ENCODE results near the gene TRIM46. TPM values are rescaled to one million over a fixed set of nuclear protein-coding genes. Genes with fewer than 3 reads are reported as not detected.

Gene TRIM46
- total and polyA plus RNA-seq, 2 of the 13 experiments (the other 11 are each of a cell fraction or from before 2014, with no cell fraction given) = 0.04 to 0.09 TPM

DNA sequence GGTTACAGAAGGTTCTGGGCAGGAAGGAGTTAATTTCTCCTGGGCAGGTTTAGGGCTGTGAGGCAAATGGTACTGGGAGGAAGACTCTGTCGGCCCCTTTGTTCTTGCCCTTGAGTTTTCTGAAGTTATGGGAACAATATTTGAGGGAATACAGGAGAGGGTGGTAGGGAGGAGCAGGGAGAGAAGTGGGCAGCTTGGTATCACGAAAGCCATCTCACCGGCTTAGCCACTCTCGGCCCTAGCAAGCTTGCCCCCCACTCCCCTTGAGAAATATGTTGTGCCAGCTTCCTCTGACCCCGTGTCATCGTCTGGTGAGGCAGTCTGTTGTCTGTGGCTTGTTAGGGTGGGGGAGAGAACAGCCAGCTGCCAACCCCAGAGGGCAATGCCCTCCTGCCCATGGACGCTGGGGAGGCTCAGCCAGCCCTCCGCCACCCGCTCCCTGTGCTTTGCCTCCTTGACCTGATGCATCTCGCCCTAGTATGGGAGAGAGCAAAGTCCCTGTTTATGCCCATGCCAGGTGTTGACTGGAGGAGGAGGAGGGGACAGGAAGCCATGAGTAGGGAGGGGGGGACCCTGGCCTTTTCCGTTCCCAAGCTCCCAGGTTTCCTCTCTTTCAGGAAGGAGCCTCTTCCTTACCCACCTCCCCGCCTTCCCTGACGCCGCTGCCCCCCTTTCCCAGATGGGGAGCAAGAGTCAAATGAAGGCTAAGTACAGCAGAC lies 44.7 kb upstream of the TRIM46 start (continued):
- TF ChIP-seq RCOR2 (CRISPR knock-in tag; IDR thresholded peaks at IDR 0.05) (peak; percentile 38; the same call in 1 of the 2 replicates), GATA4 (IDR thresholded peaks at IDR 0.05; ENCODE audit: borderline replicate concordance, low read depth) (peak; percentile 64; the same call in 1 of the 2 replicates), SUZ12 (IDR thresholded peaks at IDR 0.05; ENCODE audit: low read depth, low read length) (no peak), ZSCAN20 (CRISPR knock-in tag; IDR thresholded peaks at IDR 0.05; ENCODE audit: borderline replicate concordance) (no peak), RXRA (CRISPR knock-in tag; IDR thresholded peaks at IDR 0.05) (peak; percentile 88), TMF1 (CRISPR knock-in tag; IDR thresholded peaks at IDR 0.05; ENCODE audit: low read depth) (peak; percentile 39; the same call in 1 of the 2 replicates), ZNF556 (CRISPR knock-in tag; IDR thresholded peaks at IDR 0.05; ENCODE audit: borderline replicate concordance) (0 out of 2 replicates have a peak, but pooled peaks have one; percentile 47), TBL1XR1 (IDR thresholded peaks at IDR 0.05; ENCODE audit: borderline replicate concordance, low read length, partially characterized antibody) (no peak), ZC3H4 (CRISPR knock-in tag; IDR thresholded peaks at IDR 0.05; ENCODE audit: borderline replicate concordance) (peak; percentile 91; the same call in 1 of the 2 replicates), LCORL (IDR thresholded peaks at IDR 0.05) (no peak), LCORL (CRISPR knock-in tag; IDR thresholded peaks at IDR 0.05) (peak; percentile 74; the same call in 1 of the 2 replicates), ZBTB38 (CRISPR knock-in tag; IDR thresholded peaks at IDR 0.05) (0 out of 2 replicates have a peak, but pooled peaks have one; percentile 45), ZNF781 (CRISPR knock-in tag; IDR thresholded peaks at IDR 0.05; ENCODE audit: borderline replicate concordance, not compliant biosample characterization) (peak; percentile 89), NFKBIZ (CRISPR knock-in tag; IDR thresholded peaks at IDR 0.05) (no peak; the same call in 1 of the 2 replicates), NFYC (CRISPR knock-in tag; IDR thresholded peaks at IDR 0.05) (no peak), NCOA2 (CRISPR knock-in tag; IDR thresholded peaks at IDR 0.05) (peak; percentile 78), FOXA3 (CRISPR knock-in tag; IDR thresholded peaks at IDR 0.05) (peak; percentile 92), ZNF703 (CRISPR knock-in tag; IDR thresholded peaks at IDR 0.05; ENCODE audit: borderline replicate concordance) (0 out of 2 replicates have a peak, but pooled peaks have one; percentile 52), ZNF713 (CRISPR knock-in tag; IDR thresholded peaks at IDR 0.05) (peak; percentile 94; the same call in 1 of the 2 replicates), RERE (CRISPR knock-in tag; IDR thresholded peaks at IDR 0.05; ENCODE audit: low read depth) (peak; percentile 74)
- TF ChIP-seq, protein P1, sequence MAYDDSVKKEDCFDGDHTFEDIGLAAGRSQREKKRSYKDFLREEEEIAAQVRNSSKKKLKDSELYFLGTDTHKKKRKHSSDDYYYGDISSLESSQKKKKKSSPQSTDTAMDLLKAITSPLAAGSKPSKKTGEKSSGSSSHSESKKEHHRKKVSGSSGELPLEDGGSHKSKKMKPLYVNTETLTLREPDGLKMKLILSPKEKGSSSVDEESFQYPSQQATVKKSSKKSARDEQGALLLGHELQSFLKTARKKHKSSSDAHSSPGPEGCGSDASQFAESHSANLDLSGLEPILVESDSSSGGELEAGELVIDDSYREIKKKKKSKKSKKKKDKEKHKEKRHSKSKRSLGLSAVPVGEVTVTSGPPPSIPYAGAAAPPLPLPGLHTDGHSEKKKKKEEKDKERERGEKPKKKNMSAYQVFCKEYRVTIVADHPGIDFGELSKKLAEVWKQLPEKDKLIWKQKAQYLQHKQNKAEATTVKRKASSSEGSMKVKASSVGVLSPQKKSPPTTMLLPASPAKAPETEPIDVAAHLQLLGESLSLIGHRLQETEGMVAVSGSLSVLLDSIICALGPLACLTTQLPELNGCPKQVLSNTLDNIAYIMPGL (CRISPR knock-in tag; IDR thresholded peaks at IDR 0.05; ENCODE audit: borderline replicate concordance in 1 of 2, low read depth in 1 of 2) = peak; percentile 69 to 80; a peak in 3 of 4 replicates
- TF ChIP-seq, protein P2, sequence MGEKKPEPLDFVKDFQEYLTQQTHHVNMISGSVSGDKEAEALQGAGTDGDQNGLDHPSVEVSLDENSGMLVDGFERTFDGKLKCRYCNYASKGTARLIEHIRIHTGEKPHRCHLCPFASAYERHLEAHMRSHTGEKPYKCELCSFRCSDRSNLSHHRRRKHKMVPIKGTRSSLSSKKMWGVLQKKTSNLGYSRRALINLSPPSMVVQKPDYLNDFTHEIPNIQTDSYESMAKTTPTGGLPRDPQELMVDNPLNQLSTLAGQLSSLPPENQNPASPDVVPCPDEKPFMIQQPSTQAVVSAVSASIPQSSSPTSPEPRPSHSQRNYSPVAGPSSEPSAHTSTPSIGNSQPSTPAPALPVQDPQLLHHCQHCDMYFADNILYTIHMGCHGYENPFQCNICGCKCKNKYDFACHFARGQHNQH (CRISPR knock-in tag; IDR thresholded peaks at IDR 0.05) = peak; percentile 71; the same call in 1 of the 2 replicates
